Memory B cell (primary cell): ENCODE results near the gene LRRC25.
"Not testable (repeated sequence)": the region's sequence is repeated elsewhere in the genome, so short reads cannot be mapped to it uniquely, and the experiment has no call there.

ENCODE experiments used
- ATAC-seq: fragments of 150-1000 bp; cut with Tn5 transposase; 2 replicates; pipeline ENCODE4 v1.10.0; 2021; ENCODE audit warnings: low read depth, mild to moderate bottlenecking, moderate library complexity
- DNase-seq, 2 donors: peaks; one replicate each; pipeline ENCODE4 v3.0.0; 2022; ENCODE audit warnings: low spot score in 2 of 2
- H3K27ac Mint-ChIP-seq: one replicate; pipeline ENCODE4 v1.8.0; 2022; ENCODE audit warnings: mild to moderate bottlenecking, moderate library complexity, mixed read lengths
- H3K27me3 Mint-ChIP-seq: one replicate; pipeline ENCODE4 v1.8.0; 2022; ENCODE audit warnings: mixed read lengths
- H3K36me3 Mint-ChIP-seq: one replicate; pipeline ENCODE4 v1.8.0; 2022; ENCODE audit warnings: mild to moderate bottlenecking, mixed read lengths
- H3K4me1 Mint-ChIP-seq: one replicate; pipeline ENCODE4 v1.8.0; 2022; ENCODE audit warnings: mixed read lengths
- H3K4me3 Mint-ChIP-seq: one replicate; pipeline ENCODE4 v1.8.0; 2022; ENCODE audit warnings: mild to moderate bottlenecking, moderate library complexity, mixed read lengths
- H3K9me3 Mint-ChIP-seq: one replicate; pipeline ENCODE4 v1.8.0; 2022; ENCODE audit warnings: mixed read lengths

LRRC25 gene

DNA sequence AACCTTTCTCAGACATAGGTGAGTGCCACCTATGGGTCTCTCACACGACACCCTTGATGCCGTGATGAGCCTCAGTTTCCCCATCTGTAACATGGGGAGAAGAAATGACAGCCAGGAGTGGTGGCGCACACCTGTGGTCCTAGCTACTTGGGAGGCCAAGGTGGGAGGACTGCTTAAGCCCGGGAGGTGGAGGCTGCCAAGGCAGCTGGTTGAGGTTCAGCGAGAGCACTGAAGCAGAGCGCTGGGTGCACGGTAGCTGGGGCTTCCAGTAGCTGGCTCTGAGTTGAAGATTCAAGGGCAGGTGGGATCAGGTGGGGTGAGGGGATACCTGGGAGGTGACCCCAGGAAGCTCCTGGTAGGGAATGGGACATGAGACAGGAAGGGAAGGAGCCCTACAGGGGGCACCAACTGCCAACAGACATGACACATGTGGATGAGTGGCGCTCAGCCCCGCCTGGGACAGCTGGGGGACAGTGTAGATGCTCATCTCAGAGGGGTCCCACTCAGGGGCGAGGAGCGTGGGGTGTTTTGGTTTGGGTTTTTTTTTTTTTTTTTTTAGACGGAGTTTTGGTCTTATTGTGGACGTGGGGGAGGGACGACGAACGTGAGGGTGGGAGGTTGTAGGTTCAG is 15.3 kb upstream of the LRRC25 start:
- Mint-ChIP-seq H3K4me1 (peaks cover 33% of the 10 kb centered on the region), H3K27ac (no peak overlapping the region), H3K4me3 (no peak overlapping the region)

DNA sequence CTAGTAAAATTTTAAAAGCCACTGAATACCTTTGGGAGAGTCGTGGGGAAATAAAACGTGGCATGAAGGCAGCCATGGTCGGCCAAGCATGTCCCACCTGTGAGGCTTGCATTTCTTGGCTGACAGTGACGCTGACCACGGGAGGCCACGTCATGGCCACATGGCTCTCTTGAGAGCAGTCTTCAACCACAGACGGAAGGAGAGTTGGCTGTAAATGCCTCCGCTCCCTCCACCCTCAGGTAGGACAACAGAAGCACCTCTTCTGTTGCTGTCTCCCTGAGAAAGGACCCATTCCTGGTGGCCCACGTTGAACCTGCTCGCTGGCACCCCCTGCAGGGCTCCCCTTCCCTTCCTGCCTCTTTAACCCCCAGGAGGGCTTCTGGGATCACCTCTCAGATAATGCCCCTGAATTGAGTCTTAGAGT is 10.6 kb upstream of the LRRC25 start:
- Mint-ChIP-seq H3K9me3 (no peaks in the 10 kb centered on the region), H3K4me3 (peak overlapping the region; percentile 37), H3K4me1 (peaks cover 18% of the 10 kb centered on the region), H3K36me3 (no peaks in the 10 kb centered on the region), H3K27me3 (peaks cover 14% of the 10 kb centered on the region), H3K27ac (peak overlapping the region; percentile 75)
- peak; percentile 67 to 77 for DNase-seq
- peak; percentile 92 for ATAC-seq

More for the DNA sequence above, 15.3 kb upstream of the LRRC25 start:
- Mint-ChIP-seq H3K36me3 (no peaks in the 10 kb centered on the region), H3K27me3 (peaks cover 34% of the 10 kb centered on the region), H3K9me3 (no peaks in the 10 kb centered on the region)
- ATAC-seq (no peak), DNase-seq (no peak)

DNA sequence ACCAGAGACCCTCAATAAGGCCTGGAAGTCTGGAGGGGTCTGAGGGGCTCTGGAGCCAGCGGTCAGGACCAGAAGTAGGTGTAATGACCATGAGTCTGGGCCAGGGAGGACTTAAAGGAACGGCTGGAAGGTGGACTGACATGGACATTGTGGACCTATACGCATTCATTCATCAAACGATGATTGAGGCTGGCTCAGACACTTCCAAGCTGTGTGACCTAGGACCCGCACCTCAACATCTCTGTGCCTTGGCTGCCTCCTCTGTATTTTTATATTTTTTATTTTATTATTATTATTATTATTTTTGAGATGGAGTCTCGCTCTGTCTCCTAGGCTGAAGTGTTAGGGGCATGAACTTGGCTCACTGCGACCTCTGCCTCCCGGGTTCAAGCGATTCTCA is 9.3 kb upstream of the LRRC25 start:
- ATAC-seq (no peak), DNase-seq (no peak)
- H3K36me3 Mint-ChIP-seq: no peaks in the 10 kb centered on the region
- peaks cover 23% of the 10 kb centered on the region for H3K4me1 Mint-ChIP-seq
- H3K9me3 Mint-ChIP-seq: no peaks in the 10 kb centered on the region
- H3K27ac Mint-ChIP-seq: no peak overlapping the region
- H3K4me3 Mint-ChIP-seq: no peak overlapping the region
- H3K27me3 Mint-ChIP-seq: peaks cover 4% of the 10 kb centered on the region

DNA sequence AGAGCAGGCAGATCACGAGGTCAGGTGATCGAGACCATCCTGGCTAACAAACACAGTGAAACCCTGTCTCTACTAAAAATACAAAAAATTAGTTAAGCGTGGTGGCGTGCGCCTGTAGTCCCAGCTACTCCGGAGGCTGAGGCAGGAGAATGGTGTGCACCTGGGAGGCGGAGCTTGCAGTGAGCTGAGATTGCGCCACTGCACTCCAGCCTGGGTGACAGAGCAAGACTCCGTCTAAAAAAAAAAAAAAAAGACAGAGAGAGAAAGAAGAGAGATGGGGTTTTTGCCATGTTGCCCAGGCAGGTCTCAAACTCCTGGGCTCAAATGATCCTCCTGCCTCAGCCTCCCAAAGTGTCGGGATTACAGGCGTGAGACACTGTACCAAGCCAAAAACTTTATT is 8.3 kb upstream of the LRRC25 start:
- H3K36me3 Mint-ChIP-seq, H3K27ac Mint-ChIP-seq, H3K4me3 Mint-ChIP-seq, ATAC-seq, H3K27me3 Mint-ChIP-seq, H3K9me3 Mint-ChIP-seq, DNase-seq: not testable (repeated sequence)
- H3K4me1 Mint-ChIP-seq: peaks cover 28% of the 10 kb centered on the region

DNA sequence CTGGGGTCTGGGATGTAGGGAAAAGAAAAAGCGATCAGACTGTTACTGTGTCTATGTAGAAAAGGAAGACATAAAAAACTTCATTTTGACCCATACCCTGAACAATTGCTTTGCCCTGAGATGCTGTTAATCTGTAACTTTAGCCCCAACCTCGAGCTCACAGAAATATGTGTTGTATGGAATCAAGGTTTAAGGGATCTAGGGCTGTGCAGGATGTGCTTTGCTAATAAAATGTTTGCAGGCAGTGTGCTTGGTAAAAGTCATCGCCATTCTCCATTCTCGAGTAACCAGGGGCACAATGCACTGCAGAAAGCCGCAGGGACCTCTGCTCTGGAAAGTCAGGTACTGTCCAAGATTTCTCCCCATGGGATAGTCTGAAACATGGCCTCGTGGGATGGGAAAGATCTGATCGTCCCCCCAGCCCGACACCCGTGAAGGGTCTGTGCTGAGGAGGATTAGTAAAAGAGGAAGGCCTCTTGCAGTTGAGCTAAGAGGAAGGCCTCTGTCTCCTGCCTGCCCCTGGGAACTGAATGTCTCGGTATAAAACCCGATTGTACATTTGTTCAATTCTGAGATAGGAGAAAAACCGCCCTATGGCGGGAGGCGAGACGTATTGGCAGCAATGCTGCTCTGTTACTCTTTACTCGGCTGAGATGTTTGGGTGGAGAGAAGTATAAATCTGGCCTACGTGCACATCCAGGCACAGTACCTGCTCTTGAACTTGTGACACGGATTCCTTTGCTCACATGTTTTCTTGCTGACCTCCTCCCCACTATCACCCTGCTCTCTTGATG is 5.2 kb upstream of the LRRC25 start:
- H3K27me3 Mint-ChIP-seq, H3K9me3 Mint-ChIP-seq, ATAC-seq, DNase-seq, H3K36me3 Mint-ChIP-seq: not testable (repeated sequence)
- Mint-ChIP-seq H3K27ac (peak overlapping the region; percentile 4), H3K4me3 (peak overlapping the region; percentile 21), H3K4me1 (peaks cover 23% of the 10 kb centered on the region)

DNA sequence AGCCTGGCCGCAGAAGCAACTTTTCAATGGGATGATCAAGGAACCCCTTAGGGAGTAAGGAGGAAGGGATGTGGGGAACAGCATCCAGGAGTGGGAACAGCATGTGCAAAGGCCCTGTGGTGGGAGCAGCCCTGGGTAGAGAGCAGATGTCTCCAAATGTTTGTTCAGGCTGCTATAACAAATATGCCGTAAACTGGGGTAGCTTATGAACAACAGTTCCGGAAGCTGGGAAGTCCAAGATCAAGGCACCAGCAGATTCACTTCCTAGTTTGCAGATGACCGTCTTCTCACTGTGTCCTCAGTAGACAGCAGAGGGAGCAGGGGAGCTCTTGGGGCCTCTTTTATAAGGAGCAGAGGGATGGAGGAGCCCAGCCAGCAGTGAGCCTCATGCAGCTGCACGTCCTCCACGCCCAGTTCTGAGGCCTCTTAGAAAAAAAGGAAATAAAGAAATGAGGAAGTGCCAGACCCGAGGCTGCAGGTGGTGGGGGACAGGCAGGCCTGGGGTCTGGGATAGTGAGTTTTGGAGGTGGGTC is 4.2 kb upstream of the LRRC25 start:
- peak; percentile 72 for ATAC-seq
- H3K27me3 Mint-ChIP-seq: peaks cover 3% of the 10 kb centered on the region

DNA sequence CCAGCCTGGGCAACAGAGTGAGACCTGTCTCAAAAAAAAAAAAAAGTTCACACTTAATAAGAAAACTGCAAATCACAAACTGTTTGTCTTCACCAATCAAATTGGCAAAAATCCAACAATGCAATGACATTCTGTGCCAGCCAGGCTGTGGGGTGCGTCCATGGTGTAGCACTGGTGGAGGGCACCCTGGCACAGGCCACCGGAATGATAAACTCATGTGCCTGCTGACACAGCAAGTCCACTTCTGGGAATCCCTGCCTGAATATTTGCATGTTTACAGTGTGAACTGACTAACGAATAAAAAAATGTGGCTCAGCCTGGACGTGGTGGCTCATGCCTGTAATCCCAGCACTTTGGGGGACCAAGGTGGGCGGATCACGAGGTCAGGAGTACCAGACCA is 1.6 kb upstream of the LRRC25 start:
- DNase-seq: no peak
- H3K27me3 Mint-ChIP-seq: peaks cover 2% of the 10 kb centered on the region
- no peaks in the 10 kb centered on the region for H3K9me3 Mint-ChIP-seq
- ATAC-seq: no peak
- H3K36me3 Mint-ChIP-seq: no peaks in the 10 kb centered on the region
- no peak overlapping the region for H3K27ac Mint-ChIP-seq
- peaks cover 30% of the 10 kb centered on the region for H3K4me1 Mint-ChIP-seq
- no peak overlapping the region for H3K4me3 Mint-ChIP-seq

More for the DNA sequence above, 4.2 kb upstream of the LRRC25 start:
- Mint-ChIP-seq H3K36me3 (no peaks in the 10 kb centered on the region), H3K4me1 (peaks cover 30% of the 10 kb centered on the region), H3K9me3 (no peaks in the 10 kb centered on the region), H3K27ac (peak overlapping the region; percentile 62), H3K4me3 (peak overlapping the region; percentile 46)
- peak in 1 of 2 donors; percentile 43 for DNase-seq

DNA sequence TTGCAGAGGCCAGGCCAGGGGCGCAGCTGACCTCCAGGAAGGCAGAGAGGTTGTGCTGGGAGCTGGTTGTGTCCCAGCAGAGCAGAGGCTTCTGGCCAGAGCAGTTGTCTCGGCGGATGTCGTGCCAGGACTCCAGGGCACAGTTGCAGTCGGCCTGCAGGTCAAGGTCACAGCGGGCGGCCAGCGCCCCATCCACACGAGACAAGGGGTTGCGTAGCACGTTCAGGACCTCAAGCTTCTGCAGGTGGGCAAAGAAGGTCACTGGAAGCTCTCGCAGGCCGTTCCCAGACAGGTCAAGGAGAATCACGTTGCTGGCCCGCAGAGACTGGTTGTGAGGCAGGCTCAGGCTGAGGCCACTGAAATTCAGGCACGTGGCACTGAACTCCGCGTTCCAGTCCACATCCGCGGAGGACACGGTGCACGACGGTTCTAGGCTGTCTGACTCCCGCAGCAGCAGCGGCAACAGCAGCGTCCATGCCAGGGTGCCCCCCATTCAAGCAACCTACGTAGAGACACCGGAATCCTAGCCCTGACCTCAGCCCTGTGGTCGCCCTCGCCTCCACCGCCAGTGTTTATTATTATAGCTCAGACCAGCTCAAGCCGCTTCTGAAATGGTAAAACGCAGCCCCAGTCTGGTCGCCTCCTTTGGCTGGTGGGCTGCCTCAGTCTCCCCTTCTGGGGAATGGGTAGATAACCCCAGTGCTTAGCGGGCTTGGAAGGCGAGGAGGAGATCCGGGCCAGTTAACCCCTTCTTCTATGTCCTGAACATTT is 766 bp downstream of the LRRC25 start:
- H3K27ac Mint-ChIP-seq: no peak overlapping the region
- DNase-seq (no peak), ATAC-seq (no peak)
- H3K36me3 Mint-ChIP-seq: no peaks in the 10 kb centered on the region
- H3K4me1 Mint-ChIP-seq: peaks cover 33% of the 10 kb centered on the region
- H3K27me3 Mint-ChIP-seq: peaks cover 2% of the 10 kb centered on the region
- H3K9me3 Mint-ChIP-seq: no peaks in the 10 kb centered on the region
- peak overlapping the region; percentile 83 for H3K4me3 Mint-ChIP-seq

DNA sequence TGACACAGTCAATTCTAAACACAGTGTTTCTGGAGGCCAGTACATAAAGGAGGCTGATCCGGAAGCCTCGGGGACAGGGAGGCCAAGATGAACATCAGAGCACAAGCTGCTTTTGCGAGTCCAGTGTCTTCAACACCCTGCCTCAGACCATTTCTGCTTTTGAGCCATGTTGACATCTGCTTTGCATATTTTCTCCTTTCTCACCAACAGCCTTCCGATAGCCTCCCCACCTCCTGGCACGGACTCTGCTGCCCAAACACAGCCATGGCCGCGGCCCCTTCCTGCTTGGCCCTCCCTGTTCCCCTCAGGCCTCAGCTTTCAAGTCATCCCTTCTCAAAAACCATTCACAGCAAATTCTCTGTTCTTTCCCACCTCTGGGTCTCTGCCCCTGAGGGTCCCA is 3.6 kb downstream of the LRRC25 start:
- H3K9me3 Mint-ChIP-seq: no peaks in the 10 kb centered on the region
- H3K36me3 Mint-ChIP-seq: peaks cover 4% of the 10 kb centered on the region
- peak overlapping the region; percentile 46 for H3K4me3 Mint-ChIP-seq
- peaks cover 2% of the 10 kb centered on the region for H3K27me3 Mint-ChIP-seq
- DNase-seq: no peak
- ATAC-seq: no peak
- no peak overlapping the region for H3K27ac Mint-ChIP-seq
- H3K4me1 Mint-ChIP-seq: peaks cover 27% of the 10 kb centered on the region

DNA sequence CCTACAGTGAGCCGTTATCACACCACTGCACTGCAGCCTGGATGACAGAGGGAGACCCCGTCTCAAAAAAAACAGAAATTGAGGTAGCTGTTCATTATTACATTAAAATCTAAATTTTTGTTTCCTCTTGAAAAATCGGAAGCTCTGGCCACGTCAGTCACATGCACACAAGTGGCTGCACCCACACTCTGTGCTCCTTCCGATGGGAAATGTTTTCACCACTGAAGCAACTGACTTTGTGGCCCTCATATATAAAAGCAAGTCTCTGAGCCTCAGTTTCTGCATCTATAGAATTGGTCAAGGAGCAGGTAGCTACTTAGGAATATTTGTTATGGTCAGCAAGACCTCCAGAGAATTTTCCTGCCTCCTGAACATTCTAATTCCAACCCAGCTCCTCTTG is 4.5 kb downstream of the LRRC25 start:
- Mint-ChIP-seq H3K9me3 (no peaks in the 10 kb centered on the region), H3K4me1 (peaks cover 25% of the 10 kb centered on the region), H3K27ac (no peak overlapping the region)

DNA sequence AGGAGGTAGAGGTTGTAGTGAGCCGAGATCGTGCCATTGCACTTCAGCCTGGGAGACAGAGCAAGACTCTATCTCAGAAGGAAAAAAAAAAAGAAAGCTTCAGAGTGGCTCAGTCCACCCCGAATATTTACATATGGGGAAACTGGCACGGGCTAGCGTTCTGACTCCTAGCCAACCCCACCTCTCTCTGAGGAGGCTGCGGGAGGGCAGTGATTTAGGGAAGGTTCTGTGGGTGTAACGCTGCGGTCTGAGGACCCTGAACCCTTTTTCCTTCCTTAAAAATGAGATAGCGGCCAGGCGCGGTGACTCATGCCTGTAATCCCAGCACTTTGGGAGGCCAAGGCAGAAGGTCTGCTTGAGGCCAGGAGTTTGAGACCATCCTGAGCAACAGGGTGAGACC is 5.0 kb downstream of the LRRC25 start:
- Mint-ChIP-seq H3K27me3 (no peaks in the 10 kb centered on the region), H3K4me3 (no peak overlapping the region), H3K36me3 (peaks cover 4% of the 10 kb centered on the region), H3K9me3 (no peaks in the 10 kb centered on the region), H3K27ac (no peak overlapping the region), H3K4me1 (peaks cover 22% of the 10 kb centered on the region)
- ATAC-seq (peak; percentile 15), DNase-seq (no peak)

More for the DNA sequence above, 4.5 kb downstream of the LRRC25 start:
- peak overlapping the region; percentile 14 for H3K4me3 Mint-ChIP-seq
- ATAC-seq (no peak), DNase-seq (no peak)
- H3K27me3 Mint-ChIP-seq: peaks cover 2% of the 10 kb centered on the region
- peaks cover 4% of the 10 kb centered on the region for H3K36me3 Mint-ChIP-seq

DNA sequence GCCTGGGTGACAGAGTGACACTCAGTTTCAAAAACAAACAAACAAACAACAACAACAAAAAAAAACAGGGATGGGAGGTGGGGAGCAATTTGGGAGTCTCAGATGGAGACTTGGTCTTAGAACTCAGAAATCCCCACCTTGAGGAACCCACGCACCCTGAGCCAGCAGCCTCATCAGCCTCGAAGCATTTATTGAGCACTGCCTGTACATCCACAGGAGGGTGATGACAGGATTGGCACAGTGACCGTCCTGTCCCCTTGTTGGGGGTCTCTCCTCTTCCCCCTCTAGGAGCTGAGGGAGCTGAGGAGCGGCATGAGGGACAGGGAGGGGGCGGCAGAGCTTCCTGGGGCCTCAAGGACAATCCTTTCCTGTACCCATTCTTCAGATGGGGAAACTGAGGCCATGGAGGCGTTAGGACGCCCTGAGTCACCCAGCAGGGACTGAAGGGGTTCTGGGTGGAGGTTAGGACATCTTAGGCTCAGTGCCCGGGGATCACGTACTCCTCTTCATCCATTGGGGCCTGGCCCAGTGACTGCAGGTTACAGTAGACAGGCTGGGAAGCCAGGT is 5.8 kb downstream of the LRRC25 start:
- H3K36me3 Mint-ChIP-seq: peaks cover 4% of the 10 kb centered on the region
- no peaks in the 10 kb centered on the region for H3K27me3 Mint-ChIP-seq

DNA sequence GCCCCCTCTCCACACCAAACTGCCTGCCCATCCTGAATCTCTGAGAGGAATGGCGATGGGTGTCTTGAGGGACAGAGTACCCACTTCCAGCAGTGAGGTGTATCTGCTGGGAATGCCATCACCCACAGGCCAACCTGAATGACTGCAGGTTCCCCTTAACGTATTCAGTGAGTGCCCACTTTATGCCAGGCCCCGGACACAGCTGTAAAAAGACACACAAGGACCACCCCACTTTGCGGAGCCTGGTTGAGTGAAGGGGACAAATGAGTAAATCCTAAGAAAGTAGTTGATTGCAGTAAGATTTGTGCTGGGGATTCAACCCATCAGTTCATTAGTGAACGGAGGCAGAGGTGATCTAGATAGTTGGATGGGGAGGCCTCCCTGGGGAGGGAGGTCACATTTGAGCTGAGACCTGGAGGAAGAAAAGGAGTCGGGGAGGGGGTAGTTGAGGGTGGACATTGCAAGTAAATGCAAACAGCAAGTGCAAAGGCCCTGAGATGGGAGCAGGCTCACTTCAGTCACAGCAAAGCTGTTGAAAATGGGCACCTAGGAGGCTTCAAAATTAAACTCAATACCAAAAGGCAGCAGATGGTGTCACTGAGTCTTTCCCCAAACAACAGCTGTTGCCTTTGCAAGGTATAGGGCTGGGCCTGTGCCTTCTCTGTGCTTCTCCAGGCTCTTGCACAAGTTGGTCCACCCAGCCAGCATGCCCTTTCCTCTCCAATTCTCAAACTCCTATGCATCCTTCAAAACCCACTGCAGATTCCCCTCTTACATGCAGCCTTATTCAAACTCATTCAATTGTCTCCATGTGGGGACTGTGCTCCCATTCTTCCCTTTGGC is 7.1 kb downstream of the LRRC25 start:
- Mint-ChIP-seq H3K4me1 (peaks cover 17% of the 10 kb centered on the region), H3K36me3 (peaks cover 4% of the 10 kb centered on the region), H3K27me3 (no peaks in the 10 kb centered on the region), H3K9me3 (no peaks in the 10 kb centered on the region), H3K27ac (no peak overlapping the region), H3K4me3 (no peak overlapping the region)
- DNase-seq: no peak
- ATAC-seq: no peak

More for the DNA sequence above, 5.8 kb downstream of the LRRC25 start:
- H3K4me3 Mint-ChIP-seq: no peak overlapping the region
- DNase-seq (no peak), ATAC-seq (no peak)
- no peaks in the 10 kb centered on the region for H3K9me3 Mint-ChIP-seq
- peaks cover 17% of the 10 kb centered on the region for H3K4me1 Mint-ChIP-seq
- no peak overlapping the region for H3K27ac Mint-ChIP-seq
